ENCODE data around the gene GLYATL1B.
A peak's percentile ranks its signal among the peaks of the same experiment; 100 is the strongest.
"Not testable (repeated sequence)": the region's sequence is repeated elsewhere in the genome, so short reads cannot be mapped to it uniquely, and the experiment has no call there.

The GLYATL1B gene

DNA sequence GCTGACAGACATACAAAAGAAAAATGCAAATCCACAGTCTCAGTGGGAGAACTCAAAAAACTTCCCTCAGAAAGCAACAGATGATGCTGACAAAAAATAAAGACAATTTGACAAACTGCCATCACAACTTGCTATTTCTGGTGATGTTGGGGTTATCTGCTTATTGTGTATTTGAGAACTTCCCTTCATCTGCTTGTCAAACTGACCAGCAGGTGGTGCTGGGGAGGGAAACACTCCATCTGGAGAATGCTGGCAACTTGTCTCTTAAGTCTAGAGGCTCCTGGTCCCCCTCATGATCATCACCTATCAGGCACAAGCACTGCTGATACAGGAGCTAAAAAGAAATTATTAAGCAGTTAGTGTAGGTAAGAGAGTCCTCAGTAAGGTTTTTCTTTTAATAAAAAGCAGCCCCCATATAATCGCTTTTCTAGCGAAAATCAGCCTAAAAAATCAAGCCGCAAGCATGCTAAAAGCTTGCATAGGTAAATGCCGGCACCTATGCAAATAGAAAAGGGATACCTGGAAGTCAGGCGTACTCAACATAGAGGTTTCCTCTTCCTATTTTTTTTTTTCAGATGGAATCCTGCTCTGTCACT is 11.1 kb downstream of the GLYATL1B start:
- peak; percentile 65 for DNase-seq

DNA sequence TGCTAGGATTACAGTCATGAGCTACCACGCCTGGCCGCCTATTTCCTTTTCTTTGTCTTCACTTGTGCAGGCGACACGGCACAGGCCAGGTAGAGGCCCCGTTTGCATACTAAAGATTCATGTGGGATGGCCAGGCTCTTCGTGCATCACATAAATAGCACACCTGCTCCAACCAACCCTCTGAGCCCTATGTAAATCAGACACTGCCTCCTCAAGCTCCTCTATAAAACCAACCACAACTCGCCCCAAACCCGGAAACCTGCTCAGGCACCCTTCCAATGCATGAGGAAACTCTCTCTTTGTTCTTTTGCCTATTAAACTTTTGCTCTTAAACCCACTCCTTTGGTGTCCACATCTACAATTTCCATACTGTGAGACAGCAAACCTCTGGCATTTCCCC is 11.8 kb downstream of the GLYATL1B start:
- DNase-seq: not testable (repeated sequence)

DNA sequence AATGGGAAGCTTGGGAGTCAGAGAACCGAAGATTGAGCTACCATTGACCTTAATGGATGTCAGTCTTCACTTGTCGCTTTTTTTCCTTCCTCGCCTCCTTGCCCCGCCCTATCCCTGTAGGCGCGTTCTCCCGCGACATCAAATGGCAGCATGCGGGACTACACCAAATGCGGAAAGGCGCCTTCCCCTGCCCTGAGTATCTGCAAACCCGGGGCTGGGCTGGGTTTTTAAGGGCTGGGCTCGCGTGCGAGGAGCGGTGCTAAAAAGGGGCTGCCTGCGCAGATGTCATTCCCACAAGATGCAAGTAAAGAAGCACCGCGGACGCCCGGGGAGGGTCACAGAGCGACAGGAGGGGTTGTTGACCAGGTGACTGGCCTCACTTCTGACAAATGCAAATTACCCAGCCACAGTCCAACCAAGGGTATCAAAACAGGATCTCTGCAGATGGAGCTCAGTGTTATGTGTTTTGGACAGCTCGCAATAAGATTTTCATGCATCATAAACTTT is 16.2 kb downstream of the GLYATL1B start:
- peak; percentile 49 for DNase-seq

DNA sequence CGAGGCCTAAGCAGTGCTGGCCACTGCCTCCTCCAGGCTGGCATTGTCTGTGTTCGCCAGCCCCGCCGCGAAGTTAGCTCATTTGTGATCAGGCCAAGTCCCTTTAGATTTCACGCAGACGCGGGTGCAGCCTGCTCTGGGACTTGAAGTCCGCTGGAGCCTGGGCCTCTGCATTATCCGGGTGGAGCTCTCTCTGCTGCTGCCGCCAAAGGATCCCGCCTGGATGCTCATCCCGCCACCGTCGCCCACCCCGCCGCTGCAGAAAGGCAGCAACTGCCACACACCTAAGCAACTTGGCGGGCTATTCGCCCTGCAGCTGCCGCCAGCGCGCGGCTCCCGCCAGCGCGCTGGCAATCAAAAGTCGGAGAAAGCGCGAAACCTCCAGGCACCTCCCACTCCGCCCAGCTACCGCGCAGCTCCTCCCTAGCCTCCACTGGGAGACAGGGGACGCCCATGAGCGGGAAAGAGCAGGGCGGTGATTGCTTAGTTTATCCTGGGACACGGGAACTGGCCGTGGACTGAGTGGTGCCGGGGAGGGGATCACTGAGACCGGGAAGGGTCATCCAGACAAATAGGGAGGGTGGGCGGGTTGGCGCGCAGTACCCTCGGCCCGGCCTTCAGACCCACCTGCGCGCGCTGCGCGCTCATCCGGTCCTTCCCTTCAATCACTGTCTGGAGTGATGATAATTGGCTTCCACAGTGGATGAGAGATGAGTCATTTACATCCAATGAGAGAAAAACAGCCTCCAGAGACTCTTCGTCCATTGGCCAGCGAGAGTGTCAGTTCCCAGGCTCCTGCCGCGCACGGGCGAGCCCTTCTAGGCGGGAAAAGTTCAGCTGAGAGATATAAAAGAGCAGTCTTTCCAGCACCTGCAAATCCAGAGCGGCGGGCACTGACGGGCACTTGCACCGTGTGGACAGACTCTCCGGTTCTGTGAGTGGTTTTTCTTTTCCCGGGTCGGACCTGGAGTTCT is 20.5 kb downstream of the GLYATL1B start, which contains the start of gene FAM111B:
FAM111B (plus strand) TSS at position 875 of the 974 bp plus-strand sequence. CDS start 2,389 bp downstream, outside the sequence.
- DNase-seq: peak; percentile 81

DNA sequence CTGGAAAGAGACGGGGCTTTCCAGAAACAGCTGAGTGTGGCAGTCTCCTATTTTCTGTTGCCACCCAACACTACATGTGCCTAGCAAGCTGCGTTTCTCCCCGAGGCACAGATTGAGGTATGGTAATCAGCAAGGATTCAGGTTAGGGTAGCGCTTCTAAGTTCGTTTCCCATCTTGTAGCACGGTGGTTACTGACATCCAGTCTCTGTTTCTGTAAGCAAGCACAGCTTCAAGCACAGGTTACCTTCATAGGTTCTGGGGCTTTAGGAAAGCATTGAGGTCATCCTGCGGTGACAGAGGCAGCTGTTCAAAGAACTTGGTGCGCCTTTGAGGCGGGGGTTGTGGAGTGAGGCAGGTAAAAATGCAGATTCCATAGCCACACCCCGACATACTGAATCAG is 21.6 kb downstream of the GLYATL1B start:
- peak; percentile 9 for DNase-seq

DNA sequence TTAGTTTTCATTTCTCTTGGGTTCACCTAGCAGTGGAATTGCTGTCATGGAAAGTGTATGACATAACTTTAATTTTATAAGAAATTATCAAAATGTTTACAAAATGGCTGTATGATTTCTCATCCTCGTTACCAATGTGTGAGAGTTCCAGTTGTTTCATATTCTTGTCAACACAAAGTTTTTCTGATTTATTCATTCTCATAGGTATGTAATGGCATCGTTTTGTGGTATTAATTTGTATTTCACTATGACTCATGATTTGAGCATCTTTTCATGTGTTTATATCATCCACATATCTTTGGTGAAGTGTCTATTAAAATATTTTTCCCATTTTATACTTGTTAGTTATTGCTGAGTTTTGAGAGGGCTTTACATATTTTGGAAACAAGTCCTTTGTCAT is 26.4 kb downstream of the GLYATL1B start:
- no peak for DNase-seq

DNA sequence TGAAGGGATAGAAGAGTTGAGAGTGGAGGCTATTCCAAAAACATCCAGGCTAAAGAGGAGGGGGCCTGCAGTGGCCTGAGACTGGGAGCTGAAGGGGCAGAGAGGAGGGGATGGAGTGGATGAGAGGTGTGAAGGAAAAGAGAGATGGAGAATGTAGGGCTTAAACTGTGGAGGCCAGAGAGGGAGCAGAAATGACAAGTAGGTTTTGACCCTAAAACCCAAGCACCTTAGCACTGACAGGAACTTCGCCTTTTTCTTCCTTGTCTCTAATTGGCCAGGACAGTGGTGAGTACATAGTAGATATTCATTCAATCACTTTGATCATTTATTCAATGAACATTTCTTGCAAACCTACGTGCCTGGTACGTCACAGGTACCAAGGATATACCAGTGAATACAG is 28.2 kb downstream of the GLYATL1B start:
- no peak for DNase-seq

DNA sequence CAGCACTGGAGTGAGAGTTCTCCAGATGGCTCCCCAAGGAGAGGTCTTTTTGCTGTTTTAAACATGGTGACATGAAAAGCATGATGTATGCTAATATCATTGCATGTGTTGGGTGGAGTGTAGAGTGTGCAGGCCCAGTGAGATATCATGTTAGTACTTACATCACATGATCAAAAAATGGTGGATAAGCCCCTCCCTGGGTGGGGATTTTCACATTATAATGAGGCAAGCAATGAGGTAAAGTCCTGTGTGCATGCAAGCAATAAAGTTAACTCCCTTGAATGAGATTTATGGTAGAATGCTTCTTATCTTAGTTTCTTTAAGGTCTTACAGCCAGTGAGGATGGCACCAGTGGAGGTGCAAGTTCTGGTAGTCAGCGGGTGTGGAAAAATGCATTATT is 29.4 kb downstream of the GLYATL1B start:
- DNase-seq: no peak

DNA sequence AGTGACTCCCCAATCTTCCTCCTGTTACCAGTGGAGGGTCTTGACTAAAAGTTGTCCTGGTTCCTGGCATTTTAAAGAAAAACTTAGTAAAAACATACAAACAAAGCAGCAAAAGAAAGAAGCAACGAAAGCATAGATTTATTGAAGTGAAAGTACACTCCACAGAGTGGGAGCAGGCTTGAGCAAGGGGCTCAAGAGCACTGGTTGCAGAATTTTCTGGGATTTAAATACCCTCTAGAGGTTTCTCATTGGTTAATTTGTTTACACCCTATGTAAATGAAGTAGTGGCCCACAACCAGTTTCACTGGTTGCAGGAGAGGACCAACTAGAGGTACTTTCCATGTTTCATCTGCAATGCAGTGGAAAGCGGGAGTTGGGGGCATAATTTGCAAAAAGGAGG is 31.7 kb downstream of the GLYATL1B start:
- no peak for DNase-seq

DNA sequence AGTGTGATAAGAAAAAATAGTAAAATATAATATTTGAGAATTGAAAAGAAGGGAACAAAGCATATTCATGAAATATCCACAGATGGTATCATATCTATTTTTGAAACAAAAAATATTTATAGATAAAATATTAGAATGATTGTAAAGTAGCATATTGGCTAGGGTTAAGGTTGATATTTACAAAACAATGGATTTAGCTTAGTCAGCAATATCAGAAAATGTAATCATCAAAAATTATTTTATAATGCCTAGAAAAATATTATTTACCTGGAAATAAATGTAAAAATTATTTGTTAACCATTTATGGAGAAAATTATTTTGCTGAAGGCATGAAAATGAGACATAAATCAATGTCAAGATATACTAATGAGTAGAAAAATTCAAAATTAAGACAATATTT is 33.7 kb downstream of the GLYATL1B start:
- no peak for DNase-seq

DNA sequence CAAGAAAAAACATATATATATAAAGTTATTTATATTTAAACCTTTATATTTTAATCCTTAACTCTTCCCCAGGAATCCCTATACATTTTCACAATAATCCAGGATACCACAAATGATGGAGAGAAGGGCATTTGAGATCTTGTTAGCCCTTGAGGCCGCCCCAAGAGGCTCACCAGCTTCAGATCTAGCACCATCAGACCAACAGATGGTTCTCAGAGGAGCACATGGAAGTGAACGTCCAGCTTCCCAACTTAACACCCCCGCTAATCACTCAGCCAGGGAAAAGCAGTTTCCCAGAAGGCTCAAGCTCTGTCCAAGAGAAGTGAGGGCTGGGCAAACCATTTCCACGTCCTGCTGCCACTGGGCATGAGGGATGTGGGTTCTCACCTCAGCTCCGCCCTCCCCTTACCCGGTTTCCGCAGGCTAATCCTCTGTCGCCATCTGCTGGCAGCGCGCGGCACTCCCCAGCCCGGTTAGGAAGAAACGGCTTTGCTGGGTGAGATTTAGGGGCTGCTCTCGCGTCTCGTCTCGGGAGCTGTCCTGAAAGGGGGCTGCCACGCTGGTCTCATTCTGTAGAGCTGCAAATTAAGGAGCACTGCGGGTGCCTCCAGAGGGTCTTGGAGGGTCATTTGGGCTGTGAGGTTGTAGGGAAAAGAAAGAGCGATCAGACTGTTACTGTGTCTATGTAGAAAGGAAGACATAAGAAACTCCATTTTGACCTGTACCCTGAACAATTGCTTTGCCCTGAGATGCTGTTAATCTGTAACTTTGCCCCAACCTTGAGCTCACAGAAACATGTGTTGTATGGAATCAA is 49.7 kb downstream of the GLYATL1B start:
- peak; percentile 83 for DNase-seq

DNA sequence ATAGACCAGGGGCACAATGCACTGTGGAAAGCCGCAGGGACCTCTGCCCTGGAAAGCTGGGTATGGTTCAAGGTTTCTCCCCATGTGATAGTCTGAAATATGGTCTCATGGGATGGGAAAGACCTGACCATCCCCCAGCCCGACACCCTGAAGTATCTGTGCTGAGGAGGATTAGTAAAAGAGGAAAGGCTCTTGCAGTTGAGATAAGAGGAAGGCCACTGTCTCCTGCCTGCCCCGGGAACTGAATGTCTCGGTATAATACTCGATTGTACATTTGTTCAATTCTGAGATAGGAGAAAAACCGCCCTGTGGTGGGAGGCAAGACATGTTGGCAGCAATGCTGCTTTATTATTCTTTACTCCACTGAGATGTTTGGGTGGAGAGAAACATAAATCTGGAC is 50.4 kb downstream of the GLYATL1B start:
- DNase-seq: not testable (repeated sequence)

DNA sequence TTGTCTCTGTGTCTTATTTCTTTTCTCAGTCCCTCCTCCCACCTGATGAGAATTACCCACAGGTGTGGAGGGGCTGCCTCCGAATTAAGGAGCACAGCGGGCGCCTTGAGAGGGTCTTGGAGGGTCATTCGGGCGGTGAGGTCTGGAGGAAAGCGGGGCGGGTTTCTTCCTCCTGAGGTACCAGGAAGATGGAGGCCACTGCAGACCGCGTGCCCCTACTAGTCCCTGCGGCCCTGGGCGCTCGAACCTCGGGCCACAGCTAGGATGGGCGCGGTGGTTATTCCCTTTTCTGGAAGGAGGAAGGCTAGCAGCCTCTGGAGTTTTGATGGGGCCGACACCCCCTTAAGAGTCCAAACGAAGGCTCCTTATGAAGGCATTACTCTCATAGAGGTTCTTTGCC is 51.1 kb downstream of the GLYATL1B start:
- no peak for DNase-seq

DNA sequence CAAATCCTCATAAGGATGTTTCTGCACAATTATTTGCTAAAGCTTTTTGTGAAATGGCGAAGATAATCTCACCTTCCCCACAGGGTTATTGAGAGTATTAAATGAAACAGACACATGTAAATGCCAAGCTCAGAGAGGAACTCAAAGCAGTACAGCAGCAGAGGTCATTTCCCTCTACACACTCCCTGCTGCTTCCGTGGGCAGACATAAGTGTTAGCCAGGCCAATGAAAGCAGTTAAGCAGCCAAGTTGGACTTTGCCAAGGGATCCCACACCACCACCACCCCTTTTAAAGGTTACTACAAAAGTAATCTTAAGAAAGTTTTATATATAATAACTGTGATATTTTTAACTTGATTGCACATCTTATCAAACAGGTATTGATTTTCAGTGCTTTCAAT is 52.5 kb downstream of the GLYATL1B start:
- DNase-seq: no peak

DNA sequence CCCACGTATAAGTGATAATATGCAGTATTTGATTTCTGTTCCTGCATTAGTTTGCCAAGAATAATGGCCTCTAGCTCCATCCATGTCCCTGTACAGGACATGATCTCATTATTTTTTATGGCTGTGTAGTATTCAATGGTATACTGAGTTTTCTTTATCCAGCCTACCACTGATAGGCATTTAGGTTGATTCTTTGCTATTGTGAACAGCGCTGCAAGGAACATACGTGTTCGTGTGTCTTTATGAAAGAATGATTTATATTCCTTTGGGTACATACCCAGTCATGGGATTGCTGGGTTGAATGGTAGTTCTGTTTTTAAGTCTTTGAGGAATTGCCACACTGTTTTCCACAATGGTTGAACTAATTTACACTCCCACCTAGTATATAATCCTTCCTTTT is 55.1 kb downstream of the GLYATL1B start:
- no peak for DNase-seq

DNA sequence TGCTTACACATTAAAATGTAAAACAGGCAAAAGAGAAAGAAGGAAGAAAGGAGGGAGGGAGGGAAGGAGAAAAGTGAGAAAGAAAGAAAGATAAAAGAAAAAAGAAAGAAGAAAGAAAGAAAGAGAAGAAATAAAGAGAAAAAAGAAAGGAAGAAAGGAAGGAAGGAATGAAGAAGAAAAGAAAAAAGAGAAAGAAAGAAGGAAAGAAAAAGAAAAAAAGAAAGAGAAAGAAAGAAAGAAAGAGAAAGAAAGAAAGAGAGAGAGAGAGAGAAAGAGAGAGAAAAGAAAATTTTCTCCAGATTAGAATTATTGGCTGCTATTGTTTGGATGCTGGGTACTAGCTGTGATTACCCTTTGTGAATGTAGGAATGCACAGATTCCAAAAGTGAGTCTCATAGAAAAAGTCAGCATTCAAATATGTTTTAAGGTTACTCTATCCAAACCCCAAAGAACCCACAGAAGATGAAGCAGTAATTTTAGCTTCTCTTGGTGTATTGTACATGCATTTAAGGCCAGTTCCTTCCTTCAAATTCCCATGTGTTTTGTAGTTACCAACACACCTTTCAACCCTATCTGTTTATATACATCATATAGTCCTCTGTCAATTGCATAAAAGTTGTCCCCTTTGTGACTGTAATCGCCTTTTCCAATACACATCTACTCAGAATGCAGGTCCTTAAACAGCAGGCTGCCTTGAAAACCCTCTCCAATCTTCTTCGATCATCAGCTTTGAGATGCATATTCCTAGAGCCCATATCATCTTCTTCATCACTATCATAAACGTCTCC is 55.8 kb downstream of the GLYATL1B start:
- no peak for DNase-seq

DNA sequence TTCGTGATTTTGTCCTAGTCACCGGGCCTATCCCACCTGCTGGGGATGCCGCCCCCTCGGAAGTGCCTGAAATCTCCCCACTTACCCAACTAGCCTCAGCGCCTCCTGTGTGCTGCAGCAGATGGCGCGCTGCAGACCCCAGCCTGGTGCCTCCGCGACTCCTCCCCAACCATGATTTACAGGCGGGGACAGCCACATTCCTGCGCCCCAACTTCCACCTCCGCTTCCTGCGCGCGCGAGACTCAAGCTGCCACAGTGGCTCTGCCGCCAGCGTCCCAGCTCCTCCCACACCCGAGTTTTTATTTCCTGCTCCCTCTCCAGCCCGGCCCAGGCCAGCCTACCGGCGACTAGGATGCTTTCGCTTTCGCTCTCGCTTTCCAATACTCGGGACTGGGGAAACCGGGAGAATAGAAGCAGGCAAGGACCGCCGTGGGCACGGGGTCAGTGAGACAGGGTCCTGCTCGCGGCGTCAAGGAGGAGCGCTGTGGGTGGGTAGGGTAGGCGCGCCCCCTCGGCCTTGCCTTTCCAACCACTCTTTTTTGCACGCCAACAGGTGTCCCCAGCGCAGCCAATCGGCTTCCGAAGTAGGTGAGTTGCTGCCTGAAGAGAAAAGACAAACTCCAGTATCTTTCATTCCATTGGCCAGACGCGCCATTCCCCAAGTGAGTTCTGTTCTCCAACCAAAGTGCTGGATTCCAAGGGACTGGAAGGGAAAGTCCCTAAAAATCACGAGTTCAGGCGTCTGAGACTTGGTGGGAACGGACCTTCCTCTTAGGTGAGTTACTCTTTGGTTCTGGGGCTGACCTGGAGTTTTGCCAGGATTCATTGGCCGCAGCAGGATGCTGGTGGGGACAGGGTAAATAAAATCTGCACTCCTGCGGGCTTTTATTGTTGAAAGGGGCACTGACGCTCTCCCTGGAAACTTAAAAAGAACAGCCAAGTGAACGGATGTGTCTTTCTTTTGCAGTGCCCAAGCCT is 56.7 kb downstream of the GLYATL1B start, which contains the start of gene FAM111A:
FAM111A (plus strand) TSS at position 327 of the 978 bp plus-strand sequence. CDS start 6,017 bp downstream, outside the sequence.
- peak; percentile 89 for DNase-seq

DNA sequence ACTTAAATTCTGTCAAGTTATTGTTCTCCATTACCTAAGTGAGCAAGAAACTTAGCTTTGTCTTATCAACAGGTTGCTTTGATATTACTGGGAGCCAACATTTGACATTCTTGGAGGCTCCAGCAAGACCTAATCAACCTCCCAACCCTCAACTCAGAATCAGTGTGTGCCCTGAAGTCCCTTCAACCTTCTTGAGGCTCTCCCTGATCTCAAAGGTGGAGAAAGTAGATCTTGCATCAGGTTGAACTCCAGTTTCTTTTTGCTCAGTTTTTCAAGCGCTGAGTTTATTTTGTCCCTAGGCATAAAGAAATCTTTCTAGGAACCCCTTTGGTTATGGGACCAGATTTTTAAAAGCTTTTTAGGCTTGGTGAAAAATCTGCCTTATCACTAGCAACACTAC is 58.0 kb downstream of the GLYATL1B start:
- DNase-seq: no peak

Measured in CD4-positive, alpha-beta T cell treated with Interleukin-4 for 4 hours (primary cell).